Measurements from ENCODE around the gene QSOX2. TPM values are rescaled to one million over a fixed set of nuclear protein-coding genes. Genes with fewer than 3 reads are reported as not detected.

Gene QSOX2
- total RNA-seq, 1 experiment from 2014 or later, result 40.0 TPM

- BruUV-seq (replicated peaks), result no TSS peak
- CTCF ChIA-PET, result no interaction called here
- TF ChIP-seq TCF7L2 (IDR thresholded peaks at IDR 0.05; ENCODE audit: low read depth, low read length) (no peak), SIN3A (IDR thresholded peaks at IDR 0.05; ENCODE audit: borderline replicate concordance, insufficient read depth, low read depth, low read length) (no peak), REST (IDR thresholded peaks at IDR 0.05; ENCODE audit: insufficient read depth in 1 of 2, low read depth in 2 of 2, low read length in 1 of 2) (no peak)
- TF ChIP-seq, protein P1, sequence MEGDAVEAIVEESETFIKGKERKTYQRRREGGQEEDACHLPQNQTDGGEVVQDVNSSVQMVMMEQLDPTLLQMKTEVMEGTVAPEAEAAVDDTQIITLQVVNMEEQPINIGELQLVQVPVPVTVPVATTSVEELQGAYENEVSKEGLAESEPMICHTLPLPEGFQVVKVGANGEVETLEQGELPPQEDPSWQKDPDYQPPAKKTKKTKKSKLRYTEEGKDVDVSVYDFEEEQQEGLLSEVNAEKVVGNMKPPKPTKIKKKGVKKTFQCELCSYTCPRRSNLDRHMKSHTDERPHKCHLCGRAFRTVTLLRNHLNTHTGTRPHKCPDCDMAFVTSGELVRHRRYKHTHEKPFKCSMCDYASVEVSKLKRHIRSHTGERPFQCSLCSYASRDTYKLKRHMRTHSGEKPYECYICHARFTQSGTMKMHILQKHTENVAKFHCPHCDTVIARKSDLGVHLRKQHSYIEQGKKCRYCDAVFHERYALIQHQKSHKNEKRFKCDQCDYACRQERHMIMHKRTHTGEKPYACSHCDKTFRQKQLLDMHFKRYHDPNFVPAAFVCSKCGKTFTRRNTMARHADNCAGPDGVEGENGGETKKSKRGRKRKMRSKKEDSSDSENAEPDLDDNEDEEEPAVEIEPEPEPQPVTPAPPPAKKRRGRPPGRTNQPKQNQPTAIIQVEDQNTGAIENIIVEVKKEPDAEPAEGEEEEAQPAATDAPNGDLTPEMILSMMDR (IDR thresholded peaks at IDR 0.05), result no peak
- peaks cover 4% of the 10 kb centered on the region; the same call in 1 of the 2 replicates for H3K4me1 ChIP-seq (ENCODE audit: control insufficient read depth, insufficient read depth, low read length)
- no peaks in the 10 kb centered on the region for H3K9me3 ChIP-seq (ENCODE audit: control insufficient read depth, insufficient read depth, low read depth, low read length)
- no peaks in the 10 kb centered on the region for H3K27me3 ChIP-seq (ENCODE audit: control insufficient read depth, insufficient read depth, low read length)
- POLR2A ChIA-PET, result no interaction called here
- DNase-seq (ENCODE audit: low read depth, low spot score), result no peak
- no peak overlapping the region for H3K27ac ChIP-seq (ENCODE audit: low read length)
- no peak overlapping the region for H3K4me3 ChIP-seq (ENCODE audit: low read depth in 2 of 2, low read length in 2 of 2)
- in situ Hi-C loops (cut with HindIII; ENCODE audit: low pct_unique_long_range_greater_than_20kb, low sequenced_read_pairs) (no loop called here), intact Hi-C loops (cut with micrococcal nuclease; ENCODE audit: unreplicated experiment) (no loop called here)
- no peaks in the 10 kb centered on the region for H3K36me3 ChIP-seq (ENCODE audit: control insufficient read depth, insufficient read depth, low read length)
- ATAC-seq, result no peak
Observed at GRCh38 chr9:136278894-136279293, 33.3 kb upstream of the QSOX2 start.

DNA sequence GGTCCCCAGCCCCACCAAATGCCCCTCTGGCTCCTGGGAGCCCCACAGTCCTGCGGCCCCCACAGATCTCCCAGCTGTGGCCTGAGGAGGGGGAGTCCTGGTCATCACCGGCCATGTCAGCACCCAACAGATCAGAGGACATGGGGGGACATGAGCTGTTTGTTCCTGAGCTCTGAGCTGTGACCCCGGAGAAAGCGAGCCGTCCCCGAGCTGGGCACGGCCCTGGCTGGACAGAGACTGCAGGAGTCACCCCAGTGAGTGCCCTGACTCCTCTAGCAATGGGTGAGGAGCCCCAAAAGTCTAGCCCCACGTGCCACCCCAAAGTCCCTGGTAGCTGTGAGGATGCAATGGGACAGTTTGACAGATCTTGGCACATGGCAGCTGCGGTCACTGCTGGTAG, 32.6 kb upstream of the QSOX2 start:
- Histone ChIP-seq H3K9me3 (ENCODE audit: control insufficient read depth, insufficient read depth, low read depth, low read length) (no peaks in the 10 kb centered on the region), H3K4me1 (ENCODE audit: control insufficient read depth, insufficient read depth, low read length) (peaks cover 1% of the 10 kb centered on the region; the same call in 1 of the 2 replicates), H3K27me3 (ENCODE audit: control insufficient read depth, insufficient read depth, low read length) (no peaks in the 10 kb centered on the region), H3K4me3 (ENCODE audit: low read depth in 2 of 2, low read length in 2 of 2) (no peak overlapping the region), H3K27ac (ENCODE audit: low read length) (no peak overlapping the region), H3K36me3 (ENCODE audit: control insufficient read depth, insufficient read depth, low read length) (no peaks in the 10 kb centered on the region)
- no TSS peak for BruUV-seq (replicated peaks)
- TF ChIP-seq SIN3A (IDR thresholded peaks at IDR 0.05; ENCODE audit: borderline replicate concordance, insufficient read depth, low read depth, low read length) (no peak), POLR2AphosphoS5 (IDR thresholded peaks at IDR 0.05; ENCODE audit: low read depth, low read length) (no peak), REST (IDR thresholded peaks at IDR 0.05; ENCODE audit: insufficient read depth in 1 of 2, low read depth in 2 of 2, low read length in 1 of 2) (no peak), TCF7L2 (IDR thresholded peaks at IDR 0.05; ENCODE audit: low read depth, low read length) (no peak)
- TF ChIP-seq, protein P1 (IDR thresholded peaks at IDR 0.05), result no peak
- in situ Hi-C loops (cut with HindIII; ENCODE audit: low pct_unique_long_range_greater_than_20kb, low sequenced_read_pairs) (no loop called here), intact Hi-C loops (cut with micrococcal nuclease; ENCODE audit: unreplicated experiment) (no loop called here)
- CTCF ChIA-PET, result no interaction called here
- POLR2A ChIA-PET, result interaction anchor here (0.6 kb wide), 1 partner anchor 390 kb away, joined by 3 read pairs; no protein-coding TSS in a partner anchor
- DNase-seq (ENCODE audit: low read depth, low spot score) (no peak), ATAC-seq (no peak)

All from Panc1 (cell line).